GM12878 (cell line): ENCODE results near the gene ADGRF4. TPM values are rescaled to one million over a fixed set of nuclear protein-coding genes. Genes with fewer than 3 reads are reported as not detected.

Experiments used
- ASH2L ChIP-seq: fragments of 300-600, 200-600 bp; sonication (generic); IDR thresholded peaks from 2 replicates; pipeline ENCODE4 v1.6.1; 2017; ENCODE audit warnings: low read depth, mild to moderate bottlenecking, borderline replicate concordance
- CEBPZ ChIP-seq: fragments of 150-350 bp; IDR thresholded peaks from 2 replicates; pipeline ENCODE4 v1.6.1; 2016; ENCODE audit warnings: low read depth, low read length
- CREM ChIP-seq: IDR thresholded peaks from 2 replicates; pipeline ENCODE4 v1.6.1; 2014; ENCODE audit warnings: antibody characterized with exemption, low read depth
- HCFC1 ChIP-seq: fragments of 150-350 bp; IDR thresholded peaks from 2 replicates; pipeline ENCODE4 v1.6.1; 2014; ENCODE audit warnings: low read length
- HSF1 ChIP-seq: fragments of 150-350 bp; IDR thresholded peaks from 2 replicates; pipeline ENCODE4 v1.6.1; 2014; ENCODE audit warnings: mild to moderate bottlenecking, low read depth, low read length
- SIN3A ChIP-seq: IDR thresholded peaks from 2 replicates; pipeline ENCODE4 v1.6.1; 2012; ENCODE audit warnings: low read depth, low read length, improper control_type of control experiment
- SPI1 ChIP-seq: IDR thresholded peaks from 2 replicates; pipeline ENCODE4 v1.6.1; 2011; ENCODE audit warnings: low read depth, mild to moderate bottlenecking, low read length, moderate library complexity, borderline replicate concordance; ENCODE audit not compliant: insufficient read depth
- SUPT20H ChIP-seq: IDR thresholded peaks from 2 replicates; pipeline ENCODE4 v1.6.1; 2011; ENCODE audit warnings: low read depth, mild to moderate bottlenecking, low read length, moderate library complexity, borderline replicate concordance; ENCODE audit not compliant: control insufficient read depth
- polyA plus RNA-seq, 11 experiments: library from polyadenylated mRNA; depleted of rRNA in 4 of 11; unstranded in 6 of 11; stranded (reverse) in 5 of 11; fragments of >200 nt; fragmentation: Nextera tagmentation in 4 of 11; fragmentation: Illumina TruSeq in 1 of 11; extraction: Ambion mirVana in 4 of 11; extraction: Trizol in 1 of 11; gene quantifications; 1 replicate in 1 of 11; 2 replicates in 10 of 11; pipeline versions ENCODE4 v1.2.1 to v1.2.3, GENCODE V29; 2011 to 2016; ENCODE audit warnings: inconsistent platforms in 2 of 11, missing spikeins in 2 of 11, low read depth in 1 of 11
- total RNA-seq, 4 experiments: library from RNA; depleted of rRNA in 3 of 4; stranded (reverse); fragments of >200 nt in 3 of 4; fragmentation: Illumina TruSeq in 1 of 4; extraction: Trizol in 1 of 4; gene quantifications; 2 replicates each; pipeline versions ENCODE4 v1.2.1 to v1.2.3, GENCODE V29; 2013 to 2021

Gene ADGRF4
- total and polyA plus RNA-seq, 10 of the 15 experiments (the other 5 are each of a cell fraction or from before 2014, with no cell fraction given): 0.04 to 0.12 (median 0.06) TPM; not detected in 5

- no peak for TF ChIP-seq CEBPZ
- no peak for TF ChIP-seq SPI1
- TF ChIP-seq HSF1: no peak
- TF ChIP-seq SIN3A: no peak
- no peak for TF ChIP-seq SUPT20H
- no peak for TF ChIP-seq CREM
- no peak for TF ChIP-seq ASH2L
- TF ChIP-seq HCFC1: no peak
Observed at GRCh38 chr6:47665112-47665511, 33.3 kb upstream of the ADGRF4 start (continued).
